Astrocyte (in vitro differentiated cells and primary cell): ENCODE results near the gene MFAP3L.

Source experiments
- CTCF ChIP-seq: IDR thresholded peaks from 2 replicates; pipeline ENCODE4 v1.5.1; 2011; ENCODE audit warnings: low read depth, mild to moderate bottlenecking, inconsistent platforms, low read length, moderate library complexity; ENCODE audit not compliant: insufficient read depth
- EZH2 ChIP-seq: IDR thresholded peaks from 2 replicates; pipeline ENCODE4 v1.6.1; 2012; ENCODE audit warnings: mild to moderate bottlenecking, low read length, inconsistent platforms; ENCODE audit not compliant: insufficient read depth

- no peak for TF ChIP-seq CTCF
- TF ChIP-seq EZH2 = no peak
Observed at GRCh38 chr4:169963998-169964397, 62.2 kb downstream of the MFAP3L start.
